GM18858 (cell line): Measurements from ENCODE around the gene FIGNL1.
"Not testable (repeated sequence)": the region's sequence is repeated elsewhere in the genome, so short reads cannot be mapped to it uniquely, and the experiment has no call there.

ENCODE experiments used
- ATAC-seq: cut with Tn5 transposase; IDR thresholded peaks from one replicate; pipeline ENCODE4 v1.9.1; 2021; ENCODE audit not compliant: unreplicated experiment

FIGNL1 gene

DNA sequence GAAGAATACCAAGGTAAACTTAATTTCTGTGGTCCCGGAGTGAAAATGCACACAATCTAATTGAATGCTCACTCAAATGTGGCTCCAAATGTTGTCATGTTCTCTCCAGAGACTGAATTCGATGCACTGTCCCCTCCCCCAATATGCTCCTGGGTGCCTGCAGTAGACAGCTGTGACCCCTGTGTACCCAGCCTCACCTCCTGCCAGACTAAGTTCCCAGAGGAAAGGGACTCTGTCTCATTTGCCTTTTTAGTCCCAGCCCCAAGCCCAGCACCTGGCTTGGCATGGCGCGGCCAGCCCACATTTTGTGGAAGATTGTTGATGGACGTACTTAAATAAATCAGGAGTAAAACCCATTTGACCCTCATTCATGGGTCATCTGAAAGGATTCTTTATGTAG is 21.8 kb upstream of the FIGNL1 start:
- no peak for ATAC-seq

GRCh38 chr7:50470250-50471163 is 20.4 kb upstream of the FIGNL1 start:
- ATAC-seq, result no peak

DNA sequence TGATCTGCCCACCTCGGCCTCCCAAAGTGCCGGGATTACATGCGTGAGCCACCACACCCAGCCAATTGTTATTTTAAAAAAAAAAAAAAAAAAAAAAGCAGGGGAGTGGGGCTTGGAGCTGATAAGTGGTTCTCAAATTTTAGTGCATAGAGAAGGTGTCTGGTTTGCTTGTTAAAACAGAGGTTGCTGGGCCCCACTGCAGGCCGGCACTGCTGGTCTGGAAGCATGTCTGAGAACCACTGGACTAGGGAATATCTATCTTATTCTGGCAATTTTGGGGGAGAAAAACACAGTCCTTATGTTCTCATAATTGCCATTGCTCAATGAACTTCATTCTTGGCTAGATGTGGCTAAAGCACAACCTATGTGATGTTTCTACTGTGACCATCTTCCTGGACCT is 19.0 kb upstream of the FIGNL1 start:
- ATAC-seq, result no peak

DNA sequence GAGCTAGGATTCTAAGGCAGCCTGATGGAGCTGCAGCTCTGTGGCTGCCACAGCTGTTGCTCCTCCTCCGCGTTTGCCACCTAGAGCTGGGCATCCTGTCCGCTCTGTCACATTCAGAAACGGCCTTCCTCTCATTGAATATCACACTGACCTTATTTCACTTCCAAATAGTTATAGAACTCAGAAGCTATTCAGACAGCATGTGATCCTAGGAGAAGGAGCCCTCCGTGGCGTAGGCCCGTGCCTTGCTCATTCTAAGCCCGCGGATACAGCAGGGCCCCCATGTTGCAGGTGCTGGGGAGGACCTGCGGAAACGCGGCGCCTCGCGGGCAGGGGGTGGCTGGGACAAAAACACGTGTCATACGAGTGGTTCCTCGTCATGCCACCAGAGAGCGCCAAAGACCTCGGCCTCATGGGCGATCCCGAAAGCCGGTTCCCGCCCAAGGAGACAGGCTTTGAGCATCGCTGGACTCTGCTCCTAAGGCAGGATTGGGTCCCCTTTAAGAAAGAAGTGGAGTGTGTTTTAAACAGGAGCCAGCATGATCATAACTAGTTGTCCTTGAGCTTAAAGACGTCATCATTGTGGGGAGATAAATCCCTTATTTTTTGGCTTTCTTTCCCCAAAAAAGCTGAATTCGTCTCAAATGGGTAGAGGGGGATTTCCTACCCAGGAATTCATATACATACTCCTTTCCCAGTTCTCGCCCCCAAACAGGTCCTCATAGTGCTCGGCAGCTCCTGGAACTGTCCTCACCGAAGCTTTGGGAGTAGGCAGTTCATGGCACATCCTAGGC is 17.9 kb upstream of the FIGNL1 start:
- ATAC-seq, result peak; percentile 85

GRCh38 chr7:50466815-50467585 is 16.9 kb upstream of the FIGNL1 start:
- no peak for ATAC-seq

GRCh38 chr7:50463035-50463434 is 12.9 kb upstream of the FIGNL1 start:
- no peak for ATAC-seq

- ATAC-seq, result no peak
Observed at GRCh38 chr7:50462361-50462760, 12.2 kb upstream of the FIGNL1 start.

DNA sequence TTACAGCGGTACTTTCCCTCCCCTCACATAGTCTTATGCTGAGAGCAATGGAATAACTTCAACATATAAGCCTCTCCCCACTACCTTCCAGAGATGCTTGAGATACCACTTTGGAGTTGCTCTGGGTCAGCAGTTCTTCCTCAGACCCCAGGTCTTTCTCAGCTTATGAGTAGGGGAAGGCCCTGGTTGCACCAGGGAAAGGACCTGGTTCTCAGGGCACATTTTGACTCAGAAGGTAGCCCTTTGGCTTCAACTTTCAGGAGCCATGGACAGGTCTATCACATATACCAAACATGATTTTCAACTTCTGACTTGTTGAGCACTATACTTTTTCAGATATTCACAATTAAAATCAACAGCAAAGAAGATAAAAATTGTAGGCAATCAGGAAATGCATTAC is 11.5 kb upstream of the FIGNL1 start:
- no peak for ATAC-seq

DNA sequence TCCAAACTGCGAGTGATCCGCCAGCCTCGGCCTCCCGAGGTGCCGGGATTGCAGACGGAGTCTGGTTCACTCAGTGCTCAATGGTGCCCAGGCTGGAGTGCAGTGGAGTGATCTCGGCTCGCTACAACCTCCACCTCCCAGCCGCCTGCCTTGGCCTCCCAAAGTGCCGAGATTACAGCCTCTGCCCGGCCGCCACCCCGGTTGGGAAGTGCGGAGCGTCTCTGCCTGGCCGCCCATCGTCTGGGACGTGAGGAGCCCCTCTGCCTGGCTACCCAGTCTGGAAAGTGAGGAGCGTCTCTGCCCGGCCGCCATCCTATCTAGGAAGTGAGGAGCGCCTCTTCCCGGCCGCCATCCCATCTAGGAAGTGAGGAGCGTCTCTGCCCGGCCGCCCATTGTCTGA is 9.0 kb upstream of the FIGNL1 start:
- ATAC-seq, result not testable (repeated sequence)

GRCh38 chr7:50458651-50459050 is 8.5 kb upstream of the FIGNL1 start:
- not testable (repeated sequence) for ATAC-seq

- ATAC-seq, result no peak
Observed at GRCh38 chr7:50456371-50457123, 6.4 kb upstream of the FIGNL1 start.

- ATAC-seq, result no peak
Observed at GRCh38 chr7:50455658-50456057, 5.5 kb upstream of the FIGNL1 start.

DNA sequence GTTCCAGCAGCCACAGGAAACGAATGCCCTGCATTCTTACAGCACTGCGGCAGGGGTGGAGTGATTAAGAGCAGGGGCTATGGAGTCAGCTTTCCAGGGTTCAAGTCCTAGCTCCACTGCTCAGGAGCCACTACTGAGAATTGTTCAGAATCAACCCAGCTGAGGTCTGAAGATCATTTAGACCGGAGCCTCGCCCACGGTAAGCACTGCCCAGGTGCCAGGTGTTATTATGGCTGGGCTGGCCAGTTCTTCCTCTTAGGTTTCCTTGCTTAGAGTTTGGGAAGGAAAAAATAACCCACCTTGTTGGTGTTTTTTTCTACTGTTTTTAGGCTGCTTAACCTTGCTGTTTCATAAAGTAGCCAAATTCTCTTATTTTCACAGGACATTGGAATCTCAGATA is 4.8 kb upstream of the FIGNL1 start:
- ATAC-seq, result no peak

DNA sequence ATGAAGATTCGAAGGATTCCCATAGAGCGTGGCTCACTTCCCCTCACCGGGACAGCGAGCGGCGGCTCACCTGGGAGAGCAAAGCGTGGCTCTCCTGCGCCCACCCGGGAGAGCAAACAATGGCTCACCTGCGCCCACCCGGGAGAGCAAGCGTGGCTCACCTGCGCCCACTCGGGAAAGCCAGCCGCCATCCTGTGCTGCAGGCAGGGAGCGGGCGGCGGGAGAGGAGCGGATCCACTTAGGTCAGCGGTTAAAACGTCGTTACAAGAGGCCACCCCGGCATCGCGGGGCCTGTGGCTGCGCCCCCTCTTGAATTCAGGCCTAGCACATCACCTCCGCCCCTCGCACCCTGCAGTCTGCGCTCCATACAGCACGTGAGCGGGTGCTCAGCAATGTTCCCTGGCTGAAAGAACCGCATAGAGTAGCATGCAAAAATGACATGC is 461 bp upstream of the FIGNL1 start:
- no peak for ATAC-seq

- no peak for ATAC-seq
Observed at GRCh38 chr7:50449501-50449880, 659 bp downstream of the FIGNL1 start.

DNA sequence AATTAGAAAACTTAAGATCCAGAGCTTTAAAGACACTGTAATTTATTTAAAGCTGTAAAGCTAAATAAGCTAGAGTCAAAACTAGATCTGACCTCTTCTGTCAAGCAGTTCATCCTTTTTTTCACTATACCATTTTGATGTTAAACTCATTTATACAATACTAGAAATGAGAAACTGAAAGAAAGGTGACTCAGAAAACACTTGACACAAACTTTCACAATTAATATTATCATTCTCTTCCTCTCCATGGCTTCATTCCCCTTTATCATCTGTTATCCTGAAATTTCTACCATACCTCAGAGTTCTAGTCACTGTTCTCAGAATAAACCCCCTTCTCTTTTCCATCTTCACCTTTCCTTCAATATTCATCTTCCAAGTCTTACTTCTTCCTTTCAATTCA is 1.3 kb downstream of the FIGNL1 start:
- ATAC-seq, result peak; percentile 42

DNA sequence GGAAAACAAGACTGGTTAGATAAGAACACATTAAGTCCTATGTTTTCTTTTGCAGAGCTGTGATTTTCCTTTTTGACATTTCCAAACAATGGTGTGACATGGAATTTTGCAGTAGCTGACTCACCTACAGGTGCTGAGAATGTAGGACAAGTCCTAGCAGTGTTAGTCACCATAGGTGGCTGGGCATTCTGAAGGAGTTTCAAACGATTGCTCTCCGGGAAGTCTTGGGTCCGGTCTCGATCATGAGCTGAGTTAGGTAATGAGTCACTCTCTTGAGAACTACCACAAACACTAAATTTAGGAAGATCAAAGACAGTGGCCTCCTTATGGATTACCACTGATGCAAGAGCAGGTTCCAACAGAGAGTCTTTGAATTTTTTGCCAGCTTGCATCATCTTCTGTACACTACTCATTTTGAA is 3.6 kb downstream of the FIGNL1 start:
- peak; percentile 43 for ATAC-seq

DNA sequence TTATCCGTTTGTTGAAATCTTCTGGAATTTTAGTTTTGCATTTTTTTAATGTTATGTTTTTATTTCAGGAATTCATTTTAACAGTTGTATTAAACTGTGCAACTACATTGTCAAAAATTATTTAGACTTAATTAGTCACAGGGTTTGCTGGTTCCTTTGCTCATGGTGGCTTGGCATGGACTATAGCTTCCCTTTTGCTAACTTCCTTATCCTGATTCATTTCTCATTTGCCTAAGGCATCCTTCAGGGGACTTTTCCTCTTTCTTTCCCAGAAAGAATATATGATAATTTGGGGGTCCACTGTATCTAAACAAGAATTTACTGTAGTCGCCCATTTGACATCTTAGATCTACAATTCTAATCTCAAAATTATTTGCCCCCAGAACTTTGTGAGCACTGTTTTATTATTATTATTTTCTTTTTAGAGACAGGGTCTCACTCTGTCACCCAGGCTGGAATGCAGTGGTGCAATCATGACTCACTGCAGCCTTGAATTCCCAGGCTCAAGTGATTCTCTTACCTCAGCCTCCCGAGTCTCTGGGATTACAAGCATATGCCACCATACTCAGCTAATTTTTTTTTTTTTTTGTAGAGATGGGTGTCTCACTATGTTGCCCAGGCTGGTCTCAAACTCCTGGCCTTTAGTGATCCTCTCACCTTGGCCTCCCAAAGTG is 13.9 kb downstream of the FIGNL1 start:
- ATAC-seq, result no peak

GRCh38 chr7:50431722-50432305 is 18.3 kb downstream of the FIGNL1 start:
- ATAC-seq, result no peak

- ATAC-seq, result no peak
Observed at GRCh38 chr7:50431316-50431715, 18.8 kb downstream of the FIGNL1 start.
